Kidney tubule cell (primary cell): ENCODE measurements around the gene BPGM.

Experiments
- DNase-seq: peaks from one replicate; pipeline ENCODE4 v3.0.0-alpha.2; 2018; ENCODE audit warnings: low spot score

BPGM gene

DNA sequence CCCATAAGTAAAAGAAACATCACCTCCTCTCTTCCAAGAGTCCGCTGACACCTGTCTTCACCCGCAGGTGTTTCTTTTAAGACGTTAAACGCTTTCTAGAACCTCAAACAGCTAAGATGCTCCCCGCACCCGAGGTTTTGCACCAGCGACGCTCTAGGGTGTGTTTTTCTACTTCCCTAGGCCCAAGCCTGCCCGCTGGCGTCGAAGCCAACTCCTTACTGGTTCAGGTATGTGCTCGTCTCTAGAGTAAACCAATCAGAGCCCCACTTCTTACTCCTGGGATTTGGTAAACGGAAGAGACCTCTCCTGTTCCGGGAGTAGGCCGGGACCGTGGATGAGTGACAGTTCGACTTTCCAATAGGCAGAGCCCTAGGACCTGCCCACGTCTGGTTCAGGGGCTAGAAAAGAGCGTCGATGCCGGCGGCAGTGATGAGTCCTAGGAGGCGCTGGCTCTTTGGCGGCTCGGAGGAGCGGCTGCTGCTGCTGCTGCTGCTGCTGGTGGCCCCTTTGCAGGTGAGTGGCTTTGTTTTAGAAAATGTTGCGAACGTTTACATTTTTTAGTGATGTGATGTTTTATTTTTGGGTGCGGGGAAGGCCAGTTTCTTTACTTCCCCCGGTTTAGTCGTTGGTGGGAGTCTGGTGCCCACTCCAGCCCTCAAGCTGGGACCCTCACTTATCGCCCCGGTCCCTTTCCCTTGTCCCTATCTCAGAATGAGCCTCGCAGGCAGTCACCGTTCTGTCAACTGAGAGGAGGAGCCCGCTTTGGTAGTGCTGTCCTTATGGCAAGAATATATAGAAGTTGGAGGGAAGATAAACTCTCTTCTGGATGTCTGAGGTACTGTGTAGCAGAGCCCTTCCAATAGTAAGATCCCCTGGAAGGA lies at the start of gene BPGM:
Gene BPGM (plus strand): TSS at position 429 of the 881 bp plus-strand sequence. CDS start 14,655 bp downstream, outside the sequence.
- DNase-seq = peak; percentile 100

DNA sequence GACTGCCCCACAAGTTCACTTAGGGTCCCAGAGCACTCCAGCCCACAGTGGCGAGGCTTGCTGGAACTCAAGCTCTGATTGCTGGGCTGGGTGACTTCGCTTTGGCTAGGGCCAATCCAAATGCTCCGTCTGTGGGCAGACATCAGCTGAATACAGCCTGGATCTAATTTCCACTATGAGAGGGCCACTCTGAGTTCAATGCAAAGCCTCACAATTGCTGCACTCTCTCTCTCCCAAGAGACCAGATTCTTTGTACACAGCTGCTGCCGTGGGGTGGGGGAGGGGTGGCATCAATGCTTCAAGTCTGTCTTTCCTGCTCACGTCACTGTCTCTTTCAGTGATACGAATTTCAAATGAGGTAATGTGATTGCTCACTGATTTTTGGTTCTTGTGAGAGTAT lies 47.3 kb upstream of the BPGM start:
- DNase-seq = no peak

GRCh38 chr7:134601459-134601858 lies 45.2 kb upstream of the BPGM start:
- DNase-seq = no peak

GRCh38 chr7:134602881-134603451 lies 43.7 kb upstream of the BPGM start:
- DNase-seq = peak; percentile 32

DNA sequence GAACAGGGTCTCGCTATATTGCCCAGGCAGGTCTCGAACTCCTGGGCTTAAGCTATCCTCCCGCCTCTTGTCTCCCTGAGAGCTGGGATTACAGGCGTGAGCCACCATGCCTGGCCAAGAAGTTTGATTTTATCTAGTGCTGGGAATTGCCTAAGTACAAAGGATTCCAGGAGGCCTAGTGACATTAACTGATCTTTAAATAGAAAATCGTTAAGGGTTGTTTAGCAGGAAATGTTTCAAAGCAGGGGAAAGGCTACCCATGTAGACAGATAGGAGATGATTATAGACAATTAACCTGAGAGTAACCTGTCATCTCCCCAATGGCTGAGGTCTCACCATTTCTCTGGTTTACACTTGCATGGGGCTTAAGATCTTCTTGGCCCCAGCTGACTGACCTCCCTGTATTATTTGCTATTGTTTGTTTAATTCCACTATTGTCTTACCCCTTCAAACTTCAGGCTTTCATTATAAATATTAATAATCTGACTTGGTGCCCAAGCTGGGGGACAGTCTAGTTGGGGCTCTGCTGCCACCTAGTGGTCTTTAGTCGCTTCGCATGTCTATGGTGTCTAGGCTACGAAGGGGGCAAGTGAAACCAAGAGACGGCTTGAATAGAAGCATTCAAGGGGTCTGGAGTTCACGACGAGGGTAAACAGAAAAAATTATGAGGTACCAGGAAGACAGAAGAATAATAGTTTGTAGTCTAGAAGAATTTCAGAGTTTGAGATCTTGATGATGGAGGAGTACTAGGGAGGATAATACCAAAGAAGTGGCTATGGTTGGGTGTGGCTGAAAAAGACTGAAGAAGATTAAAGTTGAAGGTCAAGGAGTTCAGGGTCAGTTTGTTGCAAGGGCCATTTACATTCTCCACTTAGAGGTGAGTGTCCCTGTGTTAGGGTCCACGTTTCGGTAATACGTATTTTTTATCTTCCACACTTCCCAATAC lies 40.4 kb upstream of the BPGM start:
- peak; percentile 63 for DNase-seq

DNA sequence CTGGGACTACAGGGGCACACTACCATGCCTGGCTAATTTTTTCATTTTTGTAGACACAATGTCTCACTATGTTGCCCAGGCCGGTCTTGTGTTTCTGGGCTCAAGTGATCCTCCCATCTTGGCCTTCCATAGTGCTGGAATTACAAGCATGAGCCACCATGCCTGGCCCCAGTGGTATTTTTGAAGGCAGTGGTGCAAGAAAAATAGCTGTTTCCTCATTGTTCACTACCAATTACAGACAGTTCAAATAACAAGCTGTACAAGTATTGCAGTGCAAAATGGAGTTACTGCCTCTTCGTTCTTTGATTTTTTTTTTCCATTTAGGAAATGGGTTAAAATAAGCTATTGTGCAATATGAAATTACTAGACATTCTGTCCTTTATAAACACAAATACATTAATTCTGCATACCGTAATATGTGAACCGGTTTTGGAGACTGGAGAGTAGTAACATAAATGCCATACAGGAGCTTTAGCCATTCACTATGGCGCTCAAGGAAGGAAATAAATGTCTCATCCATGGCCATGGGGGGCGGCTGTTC lies 35.0 kb upstream of the BPGM start:
- DNase-seq = no peak

- DNase-seq = no peak
Observed at GRCh38 chr7:134612197-134612596, 34.5 kb upstream of the BPGM start.

GRCh38 chr7:134613623-134614347 lies 32.9 kb upstream of the BPGM start:
- DNase-seq = peak; percentile 94

DNA sequence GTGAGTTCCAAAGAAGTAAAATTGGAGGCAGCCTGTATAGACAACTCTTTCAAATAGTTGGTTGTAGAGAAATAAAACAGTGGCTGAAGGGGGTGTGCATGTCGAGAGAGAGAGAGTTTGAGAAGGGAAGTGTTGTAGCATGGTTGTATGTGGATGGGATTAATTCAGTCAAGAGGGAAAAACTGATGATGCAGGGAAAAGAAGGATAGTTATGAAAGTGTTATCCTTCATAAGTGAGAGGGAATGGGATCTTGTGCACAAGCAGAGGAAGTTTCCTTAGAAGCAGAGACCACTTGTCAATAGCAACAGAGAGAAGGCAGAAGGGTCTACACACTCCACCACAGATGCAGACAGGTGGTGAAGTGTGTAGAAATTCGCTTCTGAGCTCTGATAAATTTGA lies 30.0 kb upstream of the BPGM start:
- no peak for DNase-seq

DNA sequence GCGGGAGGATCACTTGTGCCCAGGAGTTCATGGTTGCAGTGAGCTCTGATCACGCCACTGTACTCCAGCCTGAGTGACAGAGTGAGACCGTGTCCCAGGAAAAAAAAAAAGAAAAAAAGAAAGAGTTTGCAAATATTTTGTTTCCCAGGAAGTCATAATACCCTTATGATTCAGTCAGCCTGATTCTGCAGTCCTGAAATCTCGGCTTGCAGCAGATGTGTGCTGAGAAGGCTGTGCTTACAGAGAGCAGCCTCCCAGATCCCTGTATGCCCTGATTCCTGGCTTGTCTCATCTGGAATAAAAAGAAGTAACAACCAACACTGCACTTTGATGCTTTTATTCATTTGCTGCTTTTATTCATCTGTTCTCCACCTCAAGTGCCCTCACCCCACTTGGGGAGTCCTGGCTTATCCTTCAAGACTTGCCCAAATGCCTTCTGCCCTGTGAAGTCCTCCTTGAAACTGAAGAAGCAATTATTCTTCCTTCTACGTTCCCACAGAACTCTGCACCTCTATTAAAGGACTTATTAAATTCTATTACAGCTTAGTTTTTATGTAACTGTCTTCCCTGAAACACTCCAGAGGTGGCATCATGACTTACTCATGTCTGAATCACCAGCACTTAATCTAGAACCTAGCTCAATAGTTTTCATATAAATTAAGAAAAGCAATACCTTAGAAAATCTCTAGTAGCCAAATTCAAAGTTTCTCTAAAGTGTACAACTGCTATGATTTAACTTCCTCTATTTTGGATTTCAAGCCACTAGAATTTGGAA lies 27.7 kb upstream of the BPGM start:
- DNase-seq = peak; percentile 70

DNA sequence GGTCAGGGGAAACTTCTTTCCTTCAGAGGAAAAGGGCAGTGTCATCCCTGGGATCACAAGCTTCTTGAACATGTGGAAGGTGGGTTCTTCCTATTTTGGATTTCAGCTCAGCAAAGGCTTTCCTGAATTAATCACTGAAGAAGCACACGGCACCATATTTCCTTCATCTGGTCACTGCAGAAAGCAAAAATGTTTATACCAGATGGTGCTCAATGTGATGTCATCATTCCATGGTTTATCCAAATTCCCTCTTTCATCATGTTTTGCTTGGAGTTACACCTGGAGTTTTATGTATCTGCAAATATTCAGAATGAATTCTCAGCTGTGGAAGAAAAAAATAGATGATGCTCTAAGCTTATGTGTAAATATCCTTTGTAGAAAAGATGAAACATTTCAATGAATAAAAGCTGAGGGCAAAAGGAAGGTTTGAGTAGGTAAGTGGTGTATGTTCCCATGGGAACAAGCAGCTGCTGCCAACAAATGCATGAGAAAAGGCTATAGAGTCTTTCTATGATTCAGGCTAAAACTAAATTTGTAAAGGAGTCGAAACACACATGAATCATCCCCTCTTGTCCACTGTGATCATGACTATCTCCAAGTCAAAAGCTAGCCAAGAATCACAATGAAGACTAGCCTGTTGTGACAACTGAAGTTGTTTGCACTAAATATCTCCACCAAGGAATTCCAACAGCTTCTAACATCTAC lies 26.9 kb upstream of the BPGM start:
- peak; percentile 94 for DNase-seq

DNA sequence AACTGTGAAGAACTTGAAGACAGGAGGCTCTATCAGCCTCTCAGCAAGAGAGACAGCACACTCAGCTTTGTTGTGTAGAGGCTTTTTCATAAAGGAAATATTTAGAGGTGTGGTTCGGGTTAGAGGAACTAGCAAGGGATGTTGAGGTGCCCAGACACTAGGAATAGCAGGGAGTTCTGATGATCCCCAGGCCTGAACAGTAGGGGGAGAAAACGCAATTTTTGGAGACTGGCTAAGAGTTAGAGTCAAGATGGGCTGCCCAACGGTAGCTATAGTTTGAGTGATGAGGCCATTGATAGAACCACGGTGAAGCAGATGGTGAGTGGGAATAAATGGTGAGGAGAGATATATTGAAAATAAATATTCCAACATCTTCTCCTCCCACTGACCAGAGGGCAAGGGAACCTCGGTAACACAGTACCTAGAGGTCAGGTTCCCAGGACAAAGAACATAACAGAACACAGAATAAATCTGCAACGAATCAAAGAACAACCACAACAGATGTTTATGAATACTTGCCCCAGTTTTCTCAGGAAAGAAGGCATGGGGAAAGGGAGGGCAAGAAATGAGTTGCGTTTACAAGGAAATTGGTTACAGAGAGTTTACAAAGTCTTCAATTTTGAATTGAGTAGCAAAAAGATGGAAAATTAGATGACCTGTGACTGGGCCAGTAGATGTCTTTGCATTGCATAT lies 24.2 kb upstream of the BPGM start:
- DNase-seq = no peak

- DNase-seq = no peak
Observed at GRCh38 chr7:134623193-134623592, 23.5 kb upstream of the BPGM start.

DNA sequence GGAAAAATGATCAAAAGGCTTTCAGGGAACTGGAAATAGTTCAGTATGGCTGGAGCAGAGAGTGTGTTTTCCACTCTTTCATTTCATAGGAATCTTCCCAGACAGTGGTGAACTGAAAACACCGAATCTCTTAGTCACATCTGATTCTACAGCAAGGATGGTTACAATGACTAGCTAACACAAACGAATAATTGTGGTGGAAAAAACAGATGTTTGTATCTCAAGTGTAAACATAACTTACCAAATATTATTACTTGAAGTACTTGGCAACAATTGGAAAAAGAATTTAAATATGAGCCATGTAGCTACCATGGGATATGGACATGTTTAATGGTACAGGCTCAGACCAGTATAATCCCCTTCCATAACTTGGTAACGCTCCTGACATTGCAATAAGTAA lies 21.1 kb upstream of the BPGM start:
- no peak for DNase-seq

DNA sequence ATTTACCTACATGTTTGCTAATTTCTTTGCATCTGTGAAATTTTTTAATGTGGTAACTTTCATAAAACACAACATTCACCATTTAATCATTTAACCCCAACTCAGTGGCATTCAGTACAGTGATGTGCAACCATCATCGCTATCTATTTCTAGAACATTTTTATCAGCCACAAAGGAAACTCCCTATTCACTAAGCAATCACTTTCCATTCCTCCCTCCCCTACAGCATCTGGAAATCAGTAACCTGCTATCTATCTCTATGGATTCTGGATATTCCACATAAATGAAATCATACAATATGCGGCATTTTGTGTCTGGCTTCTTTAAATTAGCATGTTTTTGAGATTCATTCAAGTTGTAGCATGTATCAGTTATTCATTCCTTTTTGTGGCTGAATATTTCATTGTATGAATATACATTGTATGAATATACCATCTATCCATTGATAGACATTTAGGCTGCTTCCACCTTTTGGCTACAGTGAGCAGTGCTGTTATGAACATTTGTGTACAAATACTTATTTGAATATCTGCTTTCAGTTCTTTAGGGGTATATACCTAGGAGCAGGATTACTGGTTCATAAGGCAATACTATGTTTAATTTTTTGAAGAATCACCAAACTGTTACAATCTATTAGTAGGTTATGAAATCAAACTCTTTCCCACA lies 19.4 kb upstream of the BPGM start:
- no peak for DNase-seq

GRCh38 chr7:134627775-134628153 lies 18.9 kb upstream of the BPGM start:
- no peak for DNase-seq

- no peak for DNase-seq
Observed at GRCh38 chr7:134629445-134629844, 17.2 kb upstream of the BPGM start.

GRCh38 chr7:134630237-134630636 lies 16.4 kb upstream of the BPGM start:
- no peak for DNase-seq

- DNase-seq = no peak
Observed at GRCh38 chr7:134630893-134631292, 15.8 kb upstream of the BPGM start.
